ENCODE data around the gene TSPO.
"Not testable (repeated sequence)": the region's sequence is repeated elsewhere in the genome, so short reads cannot be mapped to it uniquely, and the experiment has no call there.

TSPO gene

DNA sequence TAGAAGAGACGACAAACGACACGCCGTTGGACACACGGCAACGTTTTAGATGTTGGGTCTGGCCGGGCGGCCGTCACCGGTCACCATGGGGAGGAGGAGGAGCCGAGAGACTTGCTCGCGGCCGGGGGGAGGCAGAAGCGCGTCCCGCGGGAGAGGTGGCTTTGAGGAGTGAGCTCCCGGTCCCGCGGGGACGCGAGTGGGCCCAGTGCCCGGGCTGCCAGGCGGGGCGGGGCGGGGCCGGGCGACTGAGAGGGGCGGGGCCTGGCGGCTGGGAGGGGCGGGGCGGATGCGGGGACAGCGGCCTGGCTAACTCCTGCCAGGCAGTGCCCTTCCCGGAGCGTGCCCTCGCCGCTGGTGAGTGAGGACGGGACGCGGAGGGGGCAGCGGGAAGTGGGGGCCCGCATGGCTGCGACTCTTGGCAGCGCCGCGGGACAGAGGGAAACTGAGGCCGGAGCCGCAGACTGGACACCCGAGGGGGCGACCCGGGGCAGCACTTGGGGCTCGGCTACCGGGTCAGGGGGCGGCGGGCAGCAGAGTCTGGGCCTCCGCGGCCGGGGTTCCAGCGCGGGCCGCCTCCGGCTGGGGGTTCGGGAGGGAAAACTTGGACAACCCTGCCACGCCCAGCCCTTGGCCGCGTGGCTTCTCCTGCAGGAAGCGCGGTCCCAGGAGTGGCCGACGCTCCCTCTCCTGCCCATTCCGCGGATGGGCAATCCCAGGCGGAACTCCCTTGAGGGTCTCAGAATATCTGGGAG, at the start of gene TSPO:
Gene TSPO, plus strand, starts transcription at position 309 of the 752 bp plus-strand sequence. CDS start 7,680 bp downstream, outside the sequence.
- Histone ChIP-seq H3K4me3 (ENCODE audit: low read depth in 1 of 2, low read length in 1 of 2) (peak within 1 kb of the TSS; percentile 95 to 98), H3K9me3 (no peaks in the 10 kb centered on the region), H3K4me1 (ENCODE audit: control insufficient read depth in 1 of 2, insufficient read depth in 1 of 2, low read depth in 1 of 2, low read length in 1 of 2) (peaks cover 79 to 90% of the 10 kb centered on the region in 2 experiments), H3K36me3 (peaks cover 9% of the 10 kb centered on the region), H3K27ac (peak within 1 kb of the TSS; percentile 93), H3K27me3 (no peaks in the 10 kb centered on the region)
- TF ChIP-seq, protein P1, sequence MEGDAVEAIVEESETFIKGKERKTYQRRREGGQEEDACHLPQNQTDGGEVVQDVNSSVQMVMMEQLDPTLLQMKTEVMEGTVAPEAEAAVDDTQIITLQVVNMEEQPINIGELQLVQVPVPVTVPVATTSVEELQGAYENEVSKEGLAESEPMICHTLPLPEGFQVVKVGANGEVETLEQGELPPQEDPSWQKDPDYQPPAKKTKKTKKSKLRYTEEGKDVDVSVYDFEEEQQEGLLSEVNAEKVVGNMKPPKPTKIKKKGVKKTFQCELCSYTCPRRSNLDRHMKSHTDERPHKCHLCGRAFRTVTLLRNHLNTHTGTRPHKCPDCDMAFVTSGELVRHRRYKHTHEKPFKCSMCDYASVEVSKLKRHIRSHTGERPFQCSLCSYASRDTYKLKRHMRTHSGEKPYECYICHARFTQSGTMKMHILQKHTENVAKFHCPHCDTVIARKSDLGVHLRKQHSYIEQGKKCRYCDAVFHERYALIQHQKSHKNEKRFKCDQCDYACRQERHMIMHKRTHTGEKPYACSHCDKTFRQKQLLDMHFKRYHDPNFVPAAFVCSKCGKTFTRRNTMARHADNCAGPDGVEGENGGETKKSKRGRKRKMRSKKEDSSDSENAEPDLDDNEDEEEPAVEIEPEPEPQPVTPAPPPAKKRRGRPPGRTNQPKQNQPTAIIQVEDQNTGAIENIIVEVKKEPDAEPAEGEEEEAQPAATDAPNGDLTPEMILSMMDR (IDR thresholded peaks at IDR 0.05) = no peak

DNA sequence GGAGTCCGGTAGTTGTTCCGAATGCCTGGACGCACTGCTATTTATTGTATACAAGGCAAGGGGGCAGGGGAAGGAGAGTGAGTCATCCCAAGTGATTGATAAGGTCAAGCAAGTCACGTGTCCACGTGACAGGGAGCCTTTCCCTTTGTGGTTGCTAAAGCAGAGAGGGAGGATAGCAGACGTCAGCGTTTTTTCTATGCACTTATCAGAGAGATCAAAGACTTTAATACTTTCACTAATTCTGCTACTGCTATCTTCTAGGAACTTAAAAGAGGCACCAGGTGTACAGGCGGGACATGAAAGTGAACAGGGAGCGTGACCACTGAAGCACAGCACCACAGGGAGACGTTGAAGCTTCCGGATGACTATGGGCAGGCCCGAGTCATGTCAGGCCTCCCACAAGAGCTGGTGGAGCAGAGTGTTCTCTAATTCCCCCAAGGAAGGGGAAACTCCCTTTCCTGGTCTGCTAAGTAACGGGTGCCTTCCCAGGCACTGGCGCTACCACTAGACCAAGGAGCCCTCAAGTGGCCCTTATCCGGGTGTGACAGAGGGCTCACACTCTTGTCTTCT, 47.2 kb upstream of the TSPO start:
- not testable (repeated sequence) for H3K27ac ChIP-seq; H3K27me3 ChIP-seq; H3K4me1 ChIP-seq (ENCODE audit: control insufficient read depth in 1 of 2, insufficient read depth in 1 of 2, low read depth in 1 of 2, low read length in 1 of 2); H3K36me3 ChIP-seq; H3K9me3 ChIP-seq; H3K4me3 ChIP-seq (ENCODE audit: low read depth in 1 of 2, low read length in 1 of 2)

DNA sequence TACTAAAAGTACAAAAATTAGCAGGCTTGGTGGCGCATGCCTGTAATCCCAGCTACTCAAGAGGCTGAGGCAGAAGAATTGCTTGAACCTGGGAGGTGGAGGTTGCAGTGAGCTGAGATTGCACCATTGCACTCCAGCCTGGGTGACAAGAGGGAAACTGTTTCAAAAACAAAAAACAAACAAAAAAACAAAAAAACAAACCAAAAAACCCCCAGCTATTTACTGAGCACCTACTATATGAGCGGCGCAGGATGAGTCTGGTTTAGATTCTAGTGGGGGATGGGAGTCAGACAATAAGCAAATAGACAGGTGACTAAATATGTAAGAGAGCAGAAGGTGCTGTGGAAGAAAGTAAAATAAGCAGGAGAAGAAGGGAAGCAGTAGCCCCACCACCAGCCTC, 46.4 kb upstream of the TSPO start:
- not testable (repeated sequence) for H3K9me3 ChIP-seq; H3K4me3 ChIP-seq (ENCODE audit: low read depth in 1 of 2, low read length in 1 of 2); H3K36me3 ChIP-seq; H3K4me1 ChIP-seq (ENCODE audit: control insufficient read depth in 1 of 2, insufficient read depth in 1 of 2, low read depth in 1 of 2, low read length in 1 of 2); H3K27ac ChIP-seq
- peaks cover 13% of the 10 kb centered on the region for H3K27me3 ChIP-seq

DNA sequence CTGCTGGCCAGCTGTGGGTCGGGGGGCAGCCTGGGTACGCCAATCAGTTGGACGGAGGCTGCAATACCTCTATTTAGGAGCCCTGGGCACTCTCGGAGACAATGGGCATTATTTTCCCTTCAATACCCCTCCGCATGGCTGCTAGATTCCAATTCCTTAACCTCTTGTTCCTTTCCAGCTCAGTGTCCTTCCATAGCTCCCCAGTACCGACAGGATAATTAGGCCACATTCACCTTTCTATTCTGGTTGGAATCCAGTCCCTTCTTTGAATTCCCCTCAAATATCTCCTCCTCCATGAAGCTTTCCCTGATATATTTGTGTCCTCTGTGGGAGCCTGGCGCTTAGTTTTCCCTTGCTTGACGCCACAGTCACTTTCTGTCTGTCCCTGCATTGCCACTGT, 45.1 kb upstream of the TSPO start:
- Histone ChIP-seq H3K27me3 (peaks cover 21% of the 10 kb centered on the region), H3K9me3 (no peaks in the 10 kb centered on the region), H3K36me3 (no peaks in the 10 kb centered on the region), H3K4me3 (ENCODE audit: low read depth in 1 of 2, low read length in 1 of 2) (no peak overlapping the region), H3K27ac (no peak overlapping the region), H3K4me1 (ENCODE audit: control insufficient read depth in 1 of 2, insufficient read depth in 1 of 2, low read depth in 1 of 2, low read length in 1 of 2) (peaks cover 7 to 10% of the 10 kb centered on the region in 2 experiments)
- TF ChIP-seq, protein P1 (IDR thresholded peaks at IDR 0.05) = no peak

DNA sequence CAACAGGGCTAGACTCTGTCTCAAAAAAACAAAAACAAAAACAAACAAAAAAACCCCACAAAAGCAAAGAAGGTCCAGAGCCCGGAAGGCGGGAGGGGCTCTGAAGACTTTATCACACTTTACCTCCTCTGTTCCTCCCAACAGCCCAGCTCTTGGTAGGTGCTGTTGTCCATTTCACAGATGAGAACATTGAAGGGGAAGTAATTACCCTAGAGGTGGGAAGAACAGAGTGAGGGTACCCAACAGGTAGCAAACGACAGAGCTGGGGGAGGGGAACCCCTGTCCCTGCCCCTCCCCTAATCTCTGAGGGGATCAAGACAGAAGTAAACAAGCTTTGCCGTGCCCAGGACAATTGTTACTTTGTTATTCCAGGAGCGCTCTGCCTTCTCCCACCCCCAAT, 41.8 kb upstream of the TSPO start:
- no peak overlapping the region for H3K4me3 ChIP-seq (ENCODE audit: low read depth in 1 of 2, low read length in 1 of 2)
- peaks cover 29% of the 10 kb centered on the region for H3K27me3 ChIP-seq
- H3K4me1 ChIP-seq (ENCODE audit: control insufficient read depth in 1 of 2, insufficient read depth in 1 of 2, low read depth in 1 of 2, low read length in 1 of 2) = peaks cover 25 to 26% of the 10 kb centered on the region in 2 experiments
- no peak overlapping the region for H3K27ac ChIP-seq
- TF ChIP-seq, protein P1 (IDR thresholded peaks at IDR 0.05) = no peak
- H3K9me3 ChIP-seq = no peaks in the 10 kb centered on the region
- no peaks in the 10 kb centered on the region for H3K36me3 ChIP-seq

DNA sequence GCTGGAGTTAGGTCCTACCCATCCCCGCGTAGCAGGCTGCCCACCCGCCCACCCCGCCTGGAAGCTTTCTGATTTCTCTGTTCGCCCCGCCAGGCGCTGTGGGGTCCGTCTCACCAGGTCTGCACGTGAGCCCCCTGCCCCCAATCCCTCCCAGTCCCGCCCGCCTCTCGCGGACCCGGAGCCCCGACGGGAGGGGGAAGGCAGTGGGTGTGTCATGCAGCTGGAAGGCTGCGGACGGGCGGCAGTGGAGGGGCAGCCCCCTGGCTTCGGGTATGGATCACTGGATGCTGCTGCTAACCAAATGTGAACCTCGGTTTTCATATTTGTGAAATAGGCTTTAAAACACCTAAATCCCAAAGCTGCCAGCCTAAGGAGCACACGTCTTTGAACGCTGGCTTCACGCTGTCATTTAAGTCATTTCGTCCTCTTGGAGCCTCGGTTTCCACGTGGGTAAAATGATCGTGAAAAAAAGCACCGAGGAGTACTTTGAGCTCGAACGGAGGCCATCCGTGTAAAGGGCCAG, 41.4 kb upstream of the TSPO start:
- peak overlapping the region; percentile 61 for H3K27ac ChIP-seq
- TF ChIP-seq, protein P1 (IDR thresholded peaks at IDR 0.05) = no peak
- H3K27me3 ChIP-seq = peaks cover 29% of the 10 kb centered on the region
- H3K9me3 ChIP-seq = no peaks in the 10 kb centered on the region
- peak overlapping the region; percentile 78 for H3K4me3 ChIP-seq (ENCODE audit: low read depth in 1 of 2, low read length in 1 of 2)
- H3K36me3 ChIP-seq = no peaks in the 10 kb centered on the region
- peaks cover 25 to 26% of the 10 kb centered on the region in 2 experiments for H3K4me1 ChIP-seq (ENCODE audit: control insufficient read depth in 1 of 2, insufficient read depth in 1 of 2, low read depth in 1 of 2, low read length in 1 of 2)

All from neutrophil (primary cell).